ENCODE data around the gene SMCO2. TPM values are rescaled to one million over a fixed set of nuclear protein-coding genes. Genes with fewer than 3 reads are reported as not detected.

The SMCO2 gene
- total RNA-seq, 2 donors from 2014 or later = not detected

DNA sequence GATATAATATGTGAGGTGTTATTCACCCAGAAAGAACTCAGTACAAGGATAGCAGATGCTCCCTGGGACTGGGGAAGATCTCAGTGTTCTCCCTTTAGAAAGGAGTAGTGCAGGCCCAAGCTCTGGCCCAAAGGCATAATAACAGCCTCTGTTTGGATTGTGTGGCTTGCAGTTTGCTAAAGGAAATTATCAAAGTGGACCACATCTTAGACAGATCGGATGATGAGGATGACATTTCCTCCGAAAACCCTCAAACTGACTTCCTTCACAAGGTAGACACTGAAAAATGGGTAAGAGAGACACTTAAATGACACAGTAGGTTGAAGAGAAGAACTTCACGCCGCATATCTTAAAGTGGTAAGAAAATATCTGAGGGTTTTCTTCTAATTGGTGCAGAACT is 26.1 kb downstream of the SMCO2 start:
- H3K36me3 ChIP-seq = no peaks in the 10 kb centered on the region
- H3K4me1 ChIP-seq = peaks cover 0 to 5% of the 10 kb centered on the region in 2 donors
- TF ChIP-seq, protein P1, sequence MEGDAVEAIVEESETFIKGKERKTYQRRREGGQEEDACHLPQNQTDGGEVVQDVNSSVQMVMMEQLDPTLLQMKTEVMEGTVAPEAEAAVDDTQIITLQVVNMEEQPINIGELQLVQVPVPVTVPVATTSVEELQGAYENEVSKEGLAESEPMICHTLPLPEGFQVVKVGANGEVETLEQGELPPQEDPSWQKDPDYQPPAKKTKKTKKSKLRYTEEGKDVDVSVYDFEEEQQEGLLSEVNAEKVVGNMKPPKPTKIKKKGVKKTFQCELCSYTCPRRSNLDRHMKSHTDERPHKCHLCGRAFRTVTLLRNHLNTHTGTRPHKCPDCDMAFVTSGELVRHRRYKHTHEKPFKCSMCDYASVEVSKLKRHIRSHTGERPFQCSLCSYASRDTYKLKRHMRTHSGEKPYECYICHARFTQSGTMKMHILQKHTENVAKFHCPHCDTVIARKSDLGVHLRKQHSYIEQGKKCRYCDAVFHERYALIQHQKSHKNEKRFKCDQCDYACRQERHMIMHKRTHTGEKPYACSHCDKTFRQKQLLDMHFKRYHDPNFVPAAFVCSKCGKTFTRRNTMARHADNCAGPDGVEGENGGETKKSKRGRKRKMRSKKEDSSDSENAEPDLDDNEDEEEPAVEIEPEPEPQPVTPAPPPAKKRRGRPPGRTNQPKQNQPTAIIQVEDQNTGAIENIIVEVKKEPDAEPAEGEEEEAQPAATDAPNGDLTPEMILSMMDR (IDR thresholded peaks at IDR 0.05) = no peak
- H3K9me3 ChIP-seq = peaks cover 0 to 23% of the 10 kb centered on the region in 2 donors
- DNase-seq (ENCODE audit: low spot score) = no peak
- H3K27ac ChIP-seq = no peak overlapping the region
- H3K4me3 ChIP-seq = no peak overlapping the region
- H3K27me3 ChIP-seq = no peaks in the 10 kb centered on the region

DNA sequence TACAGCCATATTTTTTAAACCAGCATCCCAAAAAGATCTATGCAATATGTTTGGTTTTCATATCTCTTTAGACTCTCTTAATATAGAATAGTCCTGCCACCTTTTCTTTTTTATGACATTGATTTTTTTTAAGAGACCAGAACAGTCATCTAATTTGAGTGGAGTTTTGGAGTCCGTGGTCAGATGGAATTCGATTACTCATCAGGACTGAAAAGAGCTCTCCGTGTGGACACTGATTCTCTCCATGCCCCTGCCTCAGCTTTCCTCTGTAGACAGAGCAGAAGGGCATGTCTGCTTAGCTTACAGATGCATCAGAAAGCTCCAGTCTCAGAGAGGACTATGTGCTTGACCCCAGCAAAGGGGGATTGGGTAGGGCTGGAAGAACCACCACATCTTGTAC is 27.8 kb downstream of the SMCO2 start:
- H3K36me3 ChIP-seq = no peaks in the 10 kb centered on the region
- no peak for DNase-seq (ENCODE audit: low spot score)
- H3K4me1 ChIP-seq = peaks cover 0 to 5% of the 10 kb centered on the region in 2 donors
- peaks cover 0 to 31% of the 10 kb centered on the region in 2 donors for H3K9me3 ChIP-seq
- H3K27me3 ChIP-seq = no peaks in the 10 kb centered on the region
- no peak overlapping the region for H3K4me3 ChIP-seq
- H3K27ac ChIP-seq = peak overlapping the region in 1 of 2 donors; percentile 24
- TF ChIP-seq, protein P1 (IDR thresholded peaks at IDR 0.05) = no peak

DNA sequence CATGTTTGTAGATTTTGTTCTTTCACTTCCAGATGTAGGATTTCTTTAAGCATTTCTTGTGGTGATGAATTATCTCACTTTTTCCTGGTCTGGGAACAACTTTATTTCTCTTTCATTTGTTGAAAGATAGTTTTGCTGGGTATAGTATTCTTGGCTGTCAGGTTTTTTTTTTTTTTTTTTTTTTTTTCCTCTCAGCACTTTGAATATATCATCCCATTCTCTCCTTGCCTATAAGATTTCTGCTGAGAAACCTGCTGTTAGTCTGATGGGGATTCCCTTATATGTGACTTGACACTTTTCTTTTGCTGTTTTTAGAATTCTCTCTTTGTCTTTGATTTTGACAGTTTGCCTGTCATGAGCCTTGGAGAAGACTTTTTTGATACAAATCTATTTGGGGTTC is 30.5 kb downstream of the SMCO2 start:
- no peaks in the 10 kb centered on the region for H3K27me3 ChIP-seq
- H3K27ac ChIP-seq = no peak overlapping the region
- H3K9me3 ChIP-seq = peaks cover 0 to 31% of the 10 kb centered on the region in 2 donors
- no peak for DNase-seq (ENCODE audit: low spot score)
- H3K4me3 ChIP-seq = no peak overlapping the region
- H3K36me3 ChIP-seq = no peaks in the 10 kb centered on the region
- TF ChIP-seq, protein P1 (IDR thresholded peaks at IDR 0.05) = no peak
- H3K4me1 ChIP-seq = peaks cover 0 to 5% of the 10 kb centered on the region in 2 donors

GRCh38 chr12:27478949-27479348 is 32.4 kb downstream of the SMCO2 start:
- TF ChIP-seq, protein P1 (IDR thresholded peaks at IDR 0.05) = no peak
- Histone ChIP-seq H3K4me1 (peaks cover 0 to 5% of the 10 kb centered on the region in 2 donors), H3K36me3 (no peaks in the 10 kb centered on the region), H3K27ac (no peak overlapping the region), H3K9me3 (peaks cover 0 to 31% of the 10 kb centered on the region in 2 donors), H3K27me3 (no peaks in the 10 kb centered on the region), H3K4me3 (no peak overlapping the region)
- no peak for DNase-seq (ENCODE audit: low spot score)

DNA sequence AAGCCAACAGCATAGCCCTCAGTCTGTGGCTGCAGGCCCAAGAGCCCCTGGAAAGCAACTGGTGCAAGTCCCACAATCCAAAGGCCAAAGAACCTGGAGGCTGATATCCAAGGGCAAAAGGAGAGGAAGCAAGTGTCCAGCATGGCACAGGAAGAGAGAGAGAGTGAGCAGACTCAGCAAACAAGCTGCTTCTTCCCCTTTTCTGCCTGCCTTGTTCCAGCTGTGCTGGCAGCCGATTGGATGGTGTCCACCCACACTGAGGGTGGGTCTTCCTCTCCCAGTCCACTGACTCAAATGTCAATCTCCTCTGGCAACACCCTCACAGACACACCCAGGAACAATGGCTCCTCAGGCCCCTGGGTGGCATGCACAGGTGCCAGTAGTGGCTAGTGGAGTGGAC is 33.5 kb downstream of the SMCO2 start:
- no peak for DNase-seq (ENCODE audit: low spot score)

More for the DNA sequence above, 33.5 kb downstream of the SMCO2 start:
- H3K27ac ChIP-seq = no peak overlapping the region
- H3K4me1 ChIP-seq = no peaks in the 10 kb centered on the region
- H3K36me3 ChIP-seq = no peaks in the 10 kb centered on the region
- TF ChIP-seq, protein P1 (IDR thresholded peaks at IDR 0.05) = no peak
- no peaks in the 10 kb centered on the region for H3K27me3 ChIP-seq
- no peak overlapping the region for H3K4me3 ChIP-seq
- H3K9me3 ChIP-seq = peaks cover 0 to 31% of the 10 kb centered on the region in 2 donors

Data from right atrium auricular region (tissue), 2 donors.